Ascending aorta (tissue), 2 donors: ENCODE results near the gene CSH1. TPM values are rescaled to one million over a fixed set of nuclear protein-coding genes. Genes with fewer than 3 reads are reported as not detected.
"Not testable (repeated sequence)": the region's sequence is repeated elsewhere in the genome, so short reads cannot be mapped to it uniquely, and the experiment has no call there.

Experiments
- DNase-seq, 2 donors: peaks; one replicate each; pipeline ENCODE4 v3.0.0-alpha.2; 2019; ENCODE audit warnings: low spot score in 2 of 2
- H3K27ac ChIP-seq, 2 donors: fragments of 200-600 bp; sonication (generic); one replicate each; pipeline ENCODE4 v1.5.1; 2016 to 2017; ENCODE audit warnings: mild to moderate bottlenecking in 1 of 2
- H3K27me3 ChIP-seq: fragments of 200-600 bp; sonication (generic); one replicate; pipeline ENCODE4 v1.5.1; 2017
- H3K36me3 ChIP-seq, 2 donors: fragments of 200-600 bp; sonication (generic); one replicate each; pipeline ENCODE4 v1.5.1; 2016
- H3K4me1 ChIP-seq, 2 donors: fragments of 200-600 bp; sonication (generic); one replicate each; pipeline ENCODE4 v1.5.1; 2016 to 2017; ENCODE audit warnings: mild to moderate bottlenecking in 1 of 2
- H3K4me3 ChIP-seq, 2 donors: fragments of 200-600 bp; sonication (generic); one replicate each; pipeline ENCODE4 v1.5.1; 2016 to 2017; ENCODE audit warnings: mild to moderate bottlenecking in 1 of 2
- H3K9me3 ChIP-seq, 2 donors: fragments of 200-600 bp; sonication (generic); one replicate each; pipeline ENCODE4 v1.5.1; 2016
- intact Hi-C: fragments of 100-400 bp; cut with DNase I; formaldehyde crosslinking; loops from one replicate; pipeline ENCODE4 v1.15.1; 2023
- total RNA-seq: library from RNA; depleted of rRNA; stranded (reverse); fragments of >200 nt; gene quantifications from one replicate; pipeline ENCODE4 v1.1.0, GENCODE V29; 2016
- TF ChIP-seq, protein P1 (sequence below), 3 experiments: fragments of 200-600 bp in 2 of 3; fragments of 450-650 bp in 1 of 3; sonication (generic) in 2 of 3; IDR thresholded peaks; one replicate each; pipeline ENCODE4 v1.5.1; 2016 to 2019; ENCODE audit warnings: antibody characterized with exemption in 3 of 3, mild to moderate bottlenecking in 1 of 3, moderate library complexity in 1 of 3

Gene CSH1
- total RNA-seq, 1 donor from 2014 or later, result not detected

DNA sequence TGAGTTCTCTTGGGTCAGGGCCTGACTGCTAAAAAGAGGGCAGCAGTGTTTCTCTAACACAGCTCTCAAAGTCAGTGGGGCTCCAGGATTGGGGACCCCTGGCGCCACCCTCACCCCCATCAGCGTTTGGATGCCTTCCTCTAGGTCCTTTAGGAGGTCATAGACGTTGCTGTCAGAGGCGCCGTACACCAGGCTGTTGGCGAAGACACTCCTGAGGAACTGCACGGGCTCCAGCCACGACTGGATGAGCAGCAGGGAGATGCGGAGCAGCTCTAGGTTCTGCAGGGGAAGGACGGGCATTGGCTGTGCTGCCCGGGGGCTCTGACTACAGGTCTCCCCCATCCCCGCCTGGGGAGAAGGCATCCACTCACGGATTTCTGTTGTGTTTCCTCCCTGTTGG is 21.3 kb upstream of the CSH1 start:
- Histone ChIP-seq H3K27ac (no peak overlapping the region), H3K27me3 (no peaks in the 10 kb centered on the region), H3K9me3 (no peaks in the 10 kb centered on the region), H3K36me3 (no peaks in the 10 kb centered on the region), H3K4me3 (no peak overlapping the region), H3K4me1 (no peaks in the 10 kb centered on the region)
- intact Hi-C loops, result loop anchor here (2.0 kb wide), 2 partner anchors 107 to 215 kb away; no protein-coding TSS in a partner anchor
- TF ChIP-seq, protein P1, sequence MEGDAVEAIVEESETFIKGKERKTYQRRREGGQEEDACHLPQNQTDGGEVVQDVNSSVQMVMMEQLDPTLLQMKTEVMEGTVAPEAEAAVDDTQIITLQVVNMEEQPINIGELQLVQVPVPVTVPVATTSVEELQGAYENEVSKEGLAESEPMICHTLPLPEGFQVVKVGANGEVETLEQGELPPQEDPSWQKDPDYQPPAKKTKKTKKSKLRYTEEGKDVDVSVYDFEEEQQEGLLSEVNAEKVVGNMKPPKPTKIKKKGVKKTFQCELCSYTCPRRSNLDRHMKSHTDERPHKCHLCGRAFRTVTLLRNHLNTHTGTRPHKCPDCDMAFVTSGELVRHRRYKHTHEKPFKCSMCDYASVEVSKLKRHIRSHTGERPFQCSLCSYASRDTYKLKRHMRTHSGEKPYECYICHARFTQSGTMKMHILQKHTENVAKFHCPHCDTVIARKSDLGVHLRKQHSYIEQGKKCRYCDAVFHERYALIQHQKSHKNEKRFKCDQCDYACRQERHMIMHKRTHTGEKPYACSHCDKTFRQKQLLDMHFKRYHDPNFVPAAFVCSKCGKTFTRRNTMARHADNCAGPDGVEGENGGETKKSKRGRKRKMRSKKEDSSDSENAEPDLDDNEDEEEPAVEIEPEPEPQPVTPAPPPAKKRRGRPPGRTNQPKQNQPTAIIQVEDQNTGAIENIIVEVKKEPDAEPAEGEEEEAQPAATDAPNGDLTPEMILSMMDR (IDR thresholded peaks at IDR 0.05), result no peak
- DNase-seq, result no peak

DNA sequence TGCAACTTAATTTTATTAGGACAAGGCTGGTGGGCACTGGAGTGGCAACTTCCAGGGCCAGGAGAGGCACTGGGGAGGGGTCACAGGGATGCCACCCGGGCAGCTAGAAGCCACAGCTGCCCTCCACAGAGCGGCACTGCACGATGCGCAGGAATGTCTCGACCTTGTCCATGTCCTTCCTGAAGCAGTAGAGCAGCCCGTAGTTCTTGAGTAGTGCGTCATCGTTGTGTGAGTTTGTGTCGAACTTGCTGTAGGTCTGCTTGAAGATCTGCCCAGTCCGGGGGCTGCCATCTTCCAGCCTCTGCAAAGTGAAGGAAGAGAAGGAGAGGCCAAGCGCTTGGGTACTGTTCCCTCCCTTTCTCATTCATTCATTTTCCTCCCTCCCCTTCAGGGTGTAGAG is 20.8 kb upstream of the CSH1 start:
- H3K36me3 ChIP-seq, H3K9me3 ChIP-seq, intact Hi-C loops, DNase-seq, H3K4me1 ChIP-seq, H3K4me3 ChIP-seq, H3K27ac ChIP-seq, H3K27me3 ChIP-seq: not testable (repeated sequence)

DNA sequence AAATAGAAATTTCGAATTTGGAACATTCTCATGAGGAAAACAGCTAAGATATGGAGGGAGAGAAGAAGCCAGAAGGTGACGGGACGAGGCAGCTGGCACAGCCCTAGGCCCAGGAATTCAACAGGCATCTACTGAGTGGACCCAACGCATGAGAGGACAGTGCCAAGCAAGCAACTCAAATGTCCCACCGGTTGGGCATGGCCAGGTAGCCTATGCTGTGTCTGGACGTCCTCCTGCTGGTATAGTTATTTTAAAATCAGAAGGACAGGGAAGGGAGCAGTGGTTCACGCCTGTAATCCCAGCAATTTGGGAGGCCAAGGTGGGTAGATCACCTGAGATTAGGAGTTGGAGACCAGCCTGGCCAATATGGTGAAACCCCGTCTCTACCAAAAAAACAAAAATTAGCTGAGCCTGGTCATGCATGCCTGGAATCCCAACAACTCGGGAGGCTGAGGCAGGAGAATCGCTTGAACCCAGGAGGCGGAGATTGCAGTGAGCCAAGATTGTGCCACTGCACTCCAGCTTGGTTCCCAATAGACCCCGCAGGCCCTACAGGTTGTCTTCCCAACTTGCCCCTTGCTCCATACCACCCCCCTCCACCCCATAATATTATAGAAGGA is 20.3 kb upstream of the CSH1 start:
- H3K4me3 ChIP-seq, result no peak overlapping the region
- TF ChIP-seq, protein P1 (IDR thresholded peaks at IDR 0.05), result no peak
- H3K4me1 ChIP-seq, result no peaks in the 10 kb centered on the region
- DNase-seq, result no peak
- intact Hi-C loops, result no loop called here
- H3K36me3 ChIP-seq, result no peaks in the 10 kb centered on the region
- H3K27me3 ChIP-seq, result no peaks in the 10 kb centered on the region
- no peak overlapping the region for H3K27ac ChIP-seq
- no peaks in the 10 kb centered on the region for H3K9me3 ChIP-seq

DNA sequence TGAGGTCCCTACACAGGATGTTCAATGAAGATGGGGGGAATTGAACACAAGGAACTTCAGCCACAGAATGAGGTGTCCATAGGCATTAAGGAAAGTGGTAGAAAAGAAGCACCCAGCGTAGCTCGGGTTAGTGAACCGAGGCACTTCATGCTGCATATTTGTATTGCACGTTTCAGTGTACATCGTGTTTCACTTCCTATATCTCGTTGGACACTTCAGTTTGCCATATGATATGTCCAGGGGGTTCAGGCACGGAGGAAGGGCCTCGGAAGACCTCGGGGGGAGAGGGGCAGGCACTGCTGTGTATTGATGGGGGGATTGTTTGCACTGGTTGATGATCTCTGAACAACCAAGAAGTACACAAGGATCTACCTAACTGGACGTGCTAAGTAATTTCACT is 19.4 kb upstream of the CSH1 start:
- H3K4me3 ChIP-seq, H3K9me3 ChIP-seq, H3K27ac ChIP-seq, H3K36me3 ChIP-seq, H3K4me1 ChIP-seq, DNase-seq, intact Hi-C loops, H3K27me3 ChIP-seq: not testable (repeated sequence)

DNA sequence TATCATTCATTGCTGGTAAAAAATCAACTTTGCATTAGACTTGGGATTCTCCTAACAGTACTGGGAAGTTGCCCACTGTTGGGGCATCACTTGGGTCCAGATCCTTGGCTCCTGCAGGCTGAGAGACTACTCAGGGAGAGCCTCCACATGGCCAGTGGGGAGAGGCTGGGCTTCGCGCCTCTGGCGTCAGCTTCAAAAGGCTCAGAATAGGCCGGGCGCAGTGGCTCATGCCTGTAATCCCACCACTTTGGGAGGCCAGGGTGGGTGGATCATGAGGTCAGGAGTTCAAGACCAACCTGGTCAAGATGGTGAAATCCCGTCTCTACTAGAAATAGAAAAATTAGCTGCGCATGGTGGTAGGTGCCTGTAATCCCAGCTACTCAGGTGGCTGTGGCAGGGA is 18.1 kb upstream of the CSH1 start:
- no peaks in the 10 kb centered on the region for H3K4me1 ChIP-seq
- H3K27me3 ChIP-seq, result no peaks in the 10 kb centered on the region
- H3K27ac ChIP-seq, result no peak overlapping the region
- no peaks in the 10 kb centered on the region for H3K9me3 ChIP-seq
- intact Hi-C loops, result no loop called here
- no peak overlapping the region for H3K4me3 ChIP-seq
- no peaks in the 10 kb centered on the region for H3K36me3 ChIP-seq
- TF ChIP-seq, protein P1 (IDR thresholded peaks at IDR 0.05), result no peak
- no peak for DNase-seq

DNA sequence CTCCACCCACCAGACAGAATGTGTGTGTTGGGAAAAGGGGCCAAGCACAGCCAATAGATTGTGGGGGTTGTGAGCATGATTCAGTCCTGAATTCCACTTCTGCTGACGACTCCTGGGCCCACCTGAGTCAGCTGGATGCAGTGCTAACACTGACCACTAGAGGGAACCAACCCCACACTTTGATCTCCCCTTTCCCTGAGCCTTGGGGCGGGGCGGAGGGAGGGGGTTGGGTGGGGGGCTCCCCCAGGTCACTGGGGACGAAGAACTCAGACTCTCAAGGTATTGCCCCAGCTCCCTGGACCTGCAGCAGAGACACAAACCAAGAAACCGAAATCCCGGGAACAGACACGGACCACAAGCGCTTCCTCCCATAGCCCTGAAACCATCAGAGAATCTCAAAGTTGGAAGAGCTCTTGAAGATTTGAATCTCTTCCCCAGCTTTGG is 15.3 kb upstream of the CSH1 start:
- no peak overlapping the region for H3K27ac ChIP-seq
- TF ChIP-seq, protein P1 (IDR thresholded peaks at IDR 0.05), result peak; percentile 40 to 94 (median 91)
- no peaks in the 10 kb centered on the region for H3K27me3 ChIP-seq
- intact Hi-C loops, result no loop called here
- no peaks in the 10 kb centered on the region for H3K36me3 ChIP-seq
- H3K4me1 ChIP-seq, result no peaks in the 10 kb centered on the region
- H3K9me3 ChIP-seq, result no peaks in the 10 kb centered on the region
- no peak overlapping the region for H3K4me3 ChIP-seq
- DNase-seq, result peak in 1 of 2 donors; percentile 64
